GM23338 (cell line): ENCODE data around the gene CCDC92.

ENCODE experiments used
- CTCF ChIP-seq, 2 experiments: fragments of 200-600 bp in 1 of 2; sonication (generic) in 1 of 2; conservative IDR thresholded peaks; 2 replicates each; pipeline versions ENCODE4 v1.5.1 to v1.6.1; 2016 to 2017; ENCODE audit warnings: antibody characterized with exemption in 2 of 2, low read depth in 2 of 2, mild to moderate bottlenecking in 2 of 2, moderate library complexity in 1 of 2
- EZH2 ChIP-seq: fragments of 200-600 bp; sonication (generic); IDR thresholded peaks from one replicate; pipeline ENCODE4 v1.8.0; 2017; ENCODE audit warnings: antibody characterized with exemption, mild to moderate bottlenecking, low read depth; ENCODE audit not compliant: unreplicated experiment
- EZH2phosphoT487 ChIP-seq: fragments of 200-600 bp; sonication (generic); IDR thresholded peaks from one replicate; pipeline ENCODE4 v1.8.1; 2018; ENCODE audit warnings: antibody characterized with exemption; ENCODE audit not compliant: unreplicated experiment
- JUNB ChIP-seq: IDR thresholded peaks from one replicate; pipeline ENCODE4 v1.6.1; 2016; ENCODE audit warnings: antibody characterized with exemption; ENCODE audit not compliant: unreplicated experiment
- POLR2AphosphoS5 ChIP-seq: IDR thresholded peaks from 2 replicates; pipeline ENCODE4 v1.6.1; 2016; ENCODE audit warnings: antibody characterized with exemption, low read depth
- REST ChIP-seq: IDR thresholded peaks from one replicate; pipeline ENCODE4 v1.6.1; 2018; ENCODE audit warnings: antibody characterized with exemption; ENCODE audit not compliant: unreplicated experiment
- ZNF331 ChIP-seq: fragments of 250-450 bp; sonication (Bioruptor Pico); IDR thresholded peaks from 2 replicates; pipeline ENCODE4 v1.5.0; 2020; ENCODE audit warnings: low read depth, mild to moderate bottlenecking, moderate library complexity

DNA sequence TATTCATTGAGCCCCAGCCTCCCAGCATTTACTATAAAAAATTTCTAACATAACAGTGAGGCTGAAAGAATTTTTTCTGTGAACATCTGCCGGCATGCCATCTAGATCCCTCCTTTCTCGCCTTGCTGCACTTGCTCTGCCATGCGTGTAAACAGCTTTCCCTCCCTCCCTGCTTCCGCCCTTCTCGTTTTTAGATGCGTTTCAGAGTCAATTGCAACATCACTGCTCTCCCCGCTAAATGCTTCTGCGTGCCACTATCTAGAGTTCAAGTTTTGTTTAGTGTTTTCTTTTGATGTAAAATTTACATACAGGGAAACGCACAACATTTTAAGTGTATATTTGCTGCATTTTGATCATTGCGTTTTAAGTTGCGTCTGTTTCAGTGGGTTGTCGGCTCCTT lies 83.6 kb downstream of the CCDC92 start:
- TF ChIP-seq EZH2 (no peak), JUNB (no peak), REST (no peak), POLR2AphosphoS5 (no peak), CTCF (conservative IDR thresholded peaks at IDR 0.05; ENCODE audit: low read depth in 2 of 2) (no peak), EZH2phosphoT487 (no peak), ZNF331 (CRISPR knock-in tag) (no peak)
